Activated CD8-positive, alpha-beta memory T cell treated with anti-CD3 and anti-CD28 coated beads for 4 hours (primary cell): ENCODE measurements around the gene OTOS.

Source experiments
- DNase-seq, 2 donors: peaks; one replicate each; pipeline ENCODE4 v3.0.0-alpha.2; 2020; ENCODE audit warnings: low read depth in 2 of 2

The OTOS gene

GRCh38 chr2:240140511-240140910, at the start of gene OTOS:
Gene OTOS (minus strand): TSS chr2:240140658. CDS start chr2:240140326, 332 bp downstream.
- no peak for DNase-seq

GRCh38 chr2:240189686-240190085, 49.2 kb upstream of the OTOS start:
- no peak for DNase-seq

- DNase-seq: no peak
Observed at GRCh38 chr2:240187989-240188590, 47.6 kb upstream of the OTOS start.

- DNase-seq: no peak
Observed at GRCh38 chr2:240186191-240186725, 45.8 kb upstream of the OTOS start.

GRCh38 chr2:240184656-240185055, 44.2 kb upstream of the OTOS start:
- DNase-seq: no peak

- DNase-seq: no peak
Observed at GRCh38 chr2:240183875-240184590, 43.6 kb upstream of the OTOS start.

GRCh38 chr2:240183006-240183874, 42.8 kb upstream of the OTOS start:
- no peak for DNase-seq

- DNase-seq: no peak
Observed at GRCh38 chr2:240182476-240182875, 42.0 kb upstream of the OTOS start.

GRCh38 chr2:240182001-240182400, 41.5 kb upstream of the OTOS start:
- no peak for DNase-seq

- DNase-seq: no peak
Observed at GRCh38 chr2:240179941-240180666, 39.6 kb upstream of the OTOS start.

- no peak for DNase-seq
Observed at GRCh38 chr2:240179186-240179815, 38.8 kb upstream of the OTOS start.

GRCh38 chr2:240178564-240178963, 38.1 kb upstream of the OTOS start:
- DNase-seq: no peak

- no peak for DNase-seq
Observed at GRCh38 chr2:240174496-240174895, 34.0 kb upstream of the OTOS start.

- no peak for DNase-seq
Observed at GRCh38 chr2:240172071-240172895, 31.8 kb upstream of the OTOS start.

- DNase-seq: no peak
Observed at GRCh38 chr2:240170883-240171282, 30.4 kb upstream of the OTOS start.

GRCh38 chr2:240170354-240170735, 29.9 kb upstream of the OTOS start:
- no peak for DNase-seq

GRCh38 chr2:240169486-240170353, 29.3 kb upstream of the OTOS start:
- no peak for DNase-seq

GRCh38 chr2:240168546-240169361, 28.3 kb upstream of the OTOS start:
- DNase-seq: no peak
